Epithelial cell of proximal tubule (primary cell): Measurements from ENCODE around the gene CDH23. TPM values are rescaled to one million over a fixed set of nuclear protein-coding genes. Genes with fewer than 3 reads are reported as not detected.

Source experiments
- DNase-seq: peaks from one replicate; pipeline ENCODE4 v3.0.0-alpha.2; 2011; ENCODE audit warnings: low read depth
- H3K4me3 ChIP-seq: 2 replicates; pipeline ENCODE4 v1.5.1; 2011; ENCODE audit warnings: low read depth, mild to moderate bottlenecking, low read length
- total RNA-seq: library from RNA; depleted of rRNA; stranded (reverse); fragments of >200 nt; gene quantifications from 2 replicates; pipeline ENCODE4 v1.2.3, GENCODE V29; 2015
- TF ChIP-seq, protein P1 (sequence below): conservative IDR thresholded peaks from 2 replicates; pipeline ENCODE4 v1.5.1; 2012; ENCODE audit warnings: low read depth, mild to moderate bottlenecking, low read length

Gene CDH23
- total RNA-seq, 1 donor from 2014 or later, result under 0.01 TPM

DNA sequence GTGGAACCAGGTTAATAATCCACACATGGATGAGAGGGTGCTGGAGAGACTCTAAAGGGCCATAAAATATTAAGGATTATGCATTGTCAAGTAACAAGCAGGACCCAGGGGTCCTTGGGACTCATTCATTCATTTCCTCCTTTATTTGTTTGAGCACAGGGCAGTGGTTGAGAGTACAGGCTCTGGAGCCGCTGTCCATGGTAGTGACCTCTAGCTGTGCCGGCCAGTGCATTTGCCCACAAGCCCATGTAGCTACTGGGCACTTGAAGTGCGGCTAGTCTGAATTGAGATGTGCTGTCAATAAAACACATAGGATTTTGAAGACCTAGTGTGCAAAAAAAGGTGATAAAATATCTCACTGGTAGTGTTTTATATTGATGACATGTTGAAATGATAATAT, 185.3 kb downstream of the CDH23 start:
- no peak for DNase-seq
- H3K4me3 ChIP-seq, result no peak overlapping the region
- TF ChIP-seq, protein P1, sequence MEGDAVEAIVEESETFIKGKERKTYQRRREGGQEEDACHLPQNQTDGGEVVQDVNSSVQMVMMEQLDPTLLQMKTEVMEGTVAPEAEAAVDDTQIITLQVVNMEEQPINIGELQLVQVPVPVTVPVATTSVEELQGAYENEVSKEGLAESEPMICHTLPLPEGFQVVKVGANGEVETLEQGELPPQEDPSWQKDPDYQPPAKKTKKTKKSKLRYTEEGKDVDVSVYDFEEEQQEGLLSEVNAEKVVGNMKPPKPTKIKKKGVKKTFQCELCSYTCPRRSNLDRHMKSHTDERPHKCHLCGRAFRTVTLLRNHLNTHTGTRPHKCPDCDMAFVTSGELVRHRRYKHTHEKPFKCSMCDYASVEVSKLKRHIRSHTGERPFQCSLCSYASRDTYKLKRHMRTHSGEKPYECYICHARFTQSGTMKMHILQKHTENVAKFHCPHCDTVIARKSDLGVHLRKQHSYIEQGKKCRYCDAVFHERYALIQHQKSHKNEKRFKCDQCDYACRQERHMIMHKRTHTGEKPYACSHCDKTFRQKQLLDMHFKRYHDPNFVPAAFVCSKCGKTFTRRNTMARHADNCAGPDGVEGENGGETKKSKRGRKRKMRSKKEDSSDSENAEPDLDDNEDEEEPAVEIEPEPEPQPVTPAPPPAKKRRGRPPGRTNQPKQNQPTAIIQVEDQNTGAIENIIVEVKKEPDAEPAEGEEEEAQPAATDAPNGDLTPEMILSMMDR, result no peak

DNA sequence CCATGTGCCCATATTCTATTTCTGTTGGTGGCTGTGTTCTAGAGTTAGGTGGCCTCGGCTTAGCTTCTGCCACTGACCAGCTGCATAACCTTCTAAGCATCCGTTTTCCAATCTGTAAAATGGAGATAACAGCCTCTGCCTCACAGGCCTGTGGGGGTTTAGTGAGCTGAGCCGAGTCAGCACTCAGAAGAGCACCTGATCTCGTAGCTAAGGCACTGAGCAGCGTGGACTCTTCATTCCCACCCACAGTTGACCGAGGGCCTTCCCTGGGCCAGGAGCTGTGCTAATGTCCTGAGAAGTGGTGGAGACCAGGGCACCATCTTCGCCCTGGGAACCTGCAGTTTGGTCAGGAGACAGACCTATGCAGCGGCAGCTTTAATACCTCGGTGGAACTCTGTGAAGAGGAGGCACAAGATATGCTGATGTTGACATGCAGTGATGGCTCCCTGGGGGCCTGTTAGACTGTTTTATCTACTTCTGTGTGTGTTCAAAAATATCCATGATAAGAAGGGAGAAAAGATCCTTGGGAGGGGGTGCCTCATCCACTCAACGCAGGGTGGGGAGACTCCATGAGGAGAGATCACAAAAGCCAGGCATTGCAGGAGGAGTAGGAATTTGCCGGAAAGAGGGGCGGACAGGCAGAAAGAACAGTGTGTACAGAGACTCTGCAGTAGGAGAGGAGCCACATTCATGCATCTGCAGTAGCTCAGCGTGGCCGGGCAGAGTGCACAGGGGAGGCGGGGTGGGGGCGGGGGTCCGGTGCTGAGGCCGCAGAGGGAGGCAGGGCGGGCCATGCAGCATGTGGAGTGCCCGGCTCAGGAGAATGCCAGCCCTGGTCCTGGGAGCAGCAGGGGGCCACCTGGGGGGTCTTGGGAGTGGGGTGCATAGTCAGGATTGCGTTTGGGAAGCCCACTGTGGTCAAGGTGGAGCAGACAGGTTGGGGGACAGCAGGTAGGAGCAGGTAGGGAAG, 186.1 kb downstream of the CDH23 start:
- H3K4me3 ChIP-seq, result no peak overlapping the region
- DNase-seq, result no peak
- TF ChIP-seq, protein P1, result no peak

DNA sequence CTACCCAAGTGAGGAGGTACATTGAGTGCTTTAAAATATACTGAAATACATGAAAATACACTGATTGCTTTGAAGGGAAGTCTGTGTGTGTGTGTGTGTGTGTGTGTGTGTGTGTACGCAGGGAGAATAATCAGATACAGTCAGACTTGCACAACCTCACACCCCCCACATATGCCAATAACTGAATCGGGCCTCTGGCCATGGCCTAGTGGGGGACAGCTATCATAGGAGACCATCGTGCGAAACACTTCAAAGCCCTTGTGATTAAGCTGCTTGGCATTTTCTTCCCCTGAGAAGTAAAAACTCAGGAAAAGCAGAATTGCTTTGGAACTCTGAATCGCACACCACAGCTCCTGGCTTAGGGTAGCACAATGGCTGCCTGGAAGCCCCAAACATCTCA, 187.7 kb downstream of the CDH23 start:
- no peak overlapping the region for H3K4me3 ChIP-seq
- TF ChIP-seq, protein P1, result no peak
- DNase-seq, result no peak

DNA sequence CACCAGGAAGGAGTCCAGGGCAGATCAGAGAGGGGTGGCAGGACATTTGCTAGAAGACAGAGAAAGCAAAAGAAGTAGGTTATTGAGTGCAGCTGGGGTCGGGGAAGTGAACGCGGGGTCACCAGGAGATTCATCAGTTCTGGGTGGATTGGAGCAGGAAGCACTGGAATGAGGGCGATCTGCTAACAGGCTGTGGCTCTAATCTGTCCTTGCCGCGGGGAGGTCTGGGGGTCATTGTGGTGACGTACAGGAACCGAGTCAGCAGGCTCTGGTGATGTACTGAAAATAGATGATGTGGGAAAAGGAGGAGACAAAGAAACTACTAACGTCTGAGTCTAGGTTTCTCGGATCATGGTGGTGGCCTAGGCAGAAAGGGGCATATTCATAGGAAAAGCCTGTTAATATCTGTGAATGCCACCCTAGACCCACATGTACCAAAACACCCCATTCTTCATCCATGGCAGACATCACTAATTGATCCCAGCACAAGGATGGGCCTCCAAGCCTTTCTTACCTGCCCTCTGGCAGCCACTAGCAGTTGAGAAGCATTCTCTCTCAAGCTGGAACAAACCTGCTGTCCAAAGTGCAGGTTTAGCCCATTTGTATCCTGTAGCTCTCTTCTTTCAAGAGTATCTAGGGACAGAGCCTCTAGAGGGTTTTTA, 188.3 kb downstream of the CDH23 start:
- DNase-seq, result no peak
- no peak overlapping the region for H3K4me3 ChIP-seq
- TF ChIP-seq, protein P1, result no peak

DNA sequence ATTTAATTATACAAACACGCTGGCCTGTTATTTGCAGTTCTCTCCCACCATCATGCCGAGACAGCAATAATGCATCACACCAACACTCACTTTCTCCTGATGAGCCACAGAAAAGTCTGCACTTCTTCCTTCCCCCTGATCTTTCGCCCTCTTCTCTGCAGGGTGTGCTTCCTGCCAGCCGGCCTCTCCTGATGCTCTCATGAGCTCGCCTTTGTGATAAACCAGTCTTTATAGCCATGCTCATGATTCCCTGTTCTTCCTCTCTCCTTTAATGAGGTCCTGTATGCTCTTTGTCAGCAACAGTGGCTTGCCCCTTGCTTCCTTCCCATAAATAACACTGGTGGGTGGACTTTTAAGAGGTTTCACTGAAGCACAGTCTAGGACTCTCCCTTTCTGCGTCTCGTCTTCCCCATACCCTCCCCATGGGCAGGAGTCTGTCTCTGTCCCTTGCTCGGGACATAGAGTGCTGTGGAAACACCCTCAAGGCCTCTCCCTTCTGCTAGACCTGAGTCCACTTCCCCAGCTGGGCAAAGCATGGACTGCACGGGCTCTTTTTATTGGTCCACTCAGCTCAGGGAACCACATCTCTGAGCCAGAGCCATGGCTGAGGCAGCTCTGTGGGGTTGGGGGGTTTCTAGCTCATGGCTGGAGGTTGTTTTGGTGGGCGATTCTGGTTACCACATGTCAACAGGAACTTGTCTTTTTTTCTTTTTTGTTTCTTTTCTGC, 189.0 kb downstream of the CDH23 start:
- no peak for DNase-seq
- TF ChIP-seq, protein P1, result no peak
- H3K4me3 ChIP-seq, result no peak overlapping the region

DNA sequence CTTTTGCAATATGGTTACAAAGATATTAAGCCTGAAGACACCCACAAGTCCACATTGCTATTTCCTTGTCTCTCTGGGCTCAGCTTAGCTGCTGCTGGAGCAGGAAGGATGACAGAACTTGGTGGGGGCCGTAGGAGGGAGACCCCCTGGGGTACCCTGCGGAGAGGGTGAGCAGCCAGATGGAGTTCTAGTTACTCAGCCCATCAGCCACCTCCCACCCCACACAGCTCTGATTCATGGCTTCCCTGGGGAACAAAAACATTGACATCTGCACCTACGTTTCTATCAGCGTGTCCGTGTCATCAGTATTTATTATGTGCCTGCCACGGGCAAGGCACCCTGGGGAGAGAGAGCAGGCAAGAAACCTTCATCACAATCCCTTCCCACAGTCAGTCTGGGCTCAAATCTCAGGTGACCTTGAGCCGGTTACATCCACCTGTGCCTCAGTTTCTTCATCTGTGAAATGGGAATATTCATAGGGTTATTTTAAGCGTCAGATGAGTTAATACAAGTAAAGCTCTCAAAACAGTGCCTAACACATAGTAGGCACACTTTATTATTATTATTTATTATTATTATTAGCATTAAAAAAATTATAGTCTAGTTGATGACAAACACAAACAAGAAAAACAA, 191.3 kb downstream of the CDH23 start:
- no peak overlapping the region for H3K4me3 ChIP-seq
- TF ChIP-seq, protein P1, result no peak
- no peak for DNase-seq
